OCI-LY1 (cell line): ENCODE results near the gene MYH13.

ENCODE experiments used
- H2AFZ ChIP-seq: fragments of 200-600 bp; sonication (generic), shearing (Covaris generic); 2 replicates; pipeline ENCODE4 v1.6.0; 2014; ENCODE audit warnings: antibody characterized with exemption, mild to moderate bottlenecking, low read length
- H3F3A ChIP-seq: fragments of 200-600 bp; sonication (generic), shearing (Covaris generic); 2 replicates; pipeline ENCODE4 v1.6.0; 2014; ENCODE audit warnings: mild to moderate bottlenecking, antibody characterized with exemption, low read length, moderate library complexity; ENCODE audit not compliant: insufficient read depth
- H3K27ac ChIP-seq: fragments of 200-600 bp; sonication (generic); 2 replicates; pipeline ENCODE4 v1.5.1; 2014; ENCODE audit warnings: low read length, mixed run types, mild to moderate bottlenecking, low read depth; ENCODE audit not compliant: poor library complexity, severe bottlenecking
- H3K27me3 ChIP-seq: fragments of 200-600 bp; sonication (generic); 2 replicates; pipeline ENCODE4 v1.6.0; 2014; ENCODE audit warnings: antibody characterized with exemption, mild to moderate bottlenecking, low read length, moderate library complexity; ENCODE audit not compliant: insufficient read depth
- H3K36me3 ChIP-seq: fragments of 200-600 bp; sonication (generic); 2 replicates; pipeline ENCODE4 v1.6.1; 2014; ENCODE audit warnings: mild to moderate bottlenecking, antibody characterized with exemption, low read length, moderate library complexity, mixed read lengths; ENCODE audit not compliant: insufficient read depth
- H3K4me1 ChIP-seq: fragments of 200-600 bp; sonication (generic); 2 replicates; pipeline ENCODE4 v1.5.1; 2014; ENCODE audit warnings: mild to moderate bottlenecking, low read length, moderate library complexity; ENCODE audit not compliant: insufficient read depth, severe bottlenecking
- H3K4me2 ChIP-seq: fragments of 200-600 bp; sonication (generic), shearing (Covaris generic); 2 replicates; pipeline ENCODE4 v1.6.1; 2014; ENCODE audit warnings: low read length
- H3K4me3 ChIP-seq: fragments of 200-600 bp; sonication (generic); 2 replicates; pipeline ENCODE4 v1.5.1; 2014; ENCODE audit warnings: low read length, low read depth, mild to moderate bottlenecking, mixed read lengths; ENCODE audit not compliant: poor library complexity, severe bottlenecking
- H3K79me2 ChIP-seq: fragments of 200-600 bp; shearing (Covaris generic); 2 replicates; pipeline ENCODE4 v1.6.1; 2016; ENCODE audit warnings: mixed run types, low read length, mixed read lengths; ENCODE audit not compliant: insufficient read depth
- H3K9ac ChIP-seq: fragments of 200-600 bp; sonication (generic), shearing (Covaris generic); 2 replicates; pipeline ENCODE4 v1.6.1; 2014; ENCODE audit warnings: mild to moderate bottlenecking, low read length, mixed read lengths
- H3K9me2 ChIP-seq: fragments of 200-600 bp; sonication (generic), shearing (Covaris generic); 2 replicates; pipeline ENCODE4 v1.6.1; 2014; ENCODE audit warnings: low read depth, mild to moderate bottlenecking, low read length, mixed read lengths
- H3K9me3 ChIP-seq: fragments of 200-600 bp; shearing (Covaris generic); 2 replicates; pipeline ENCODE4 v1.6.1; 2014; ENCODE audit warnings: low read length, mixed read lengths
- H4K20me1 ChIP-seq: fragments of 200-600 bp; sonication (generic), shearing (Covaris generic); 2 replicates; pipeline ENCODE4 v1.6.0; 2016; ENCODE audit warnings: mild to moderate bottlenecking, low read length; ENCODE audit not compliant: insufficient read depth
- EZH2 ChIP-seq: fragments of 200-600 bp; sonication (generic), shearing (Covaris generic); IDR thresholded peaks from 2 replicates; pipeline ENCODE4 v1.8.0; 2017; ENCODE audit warnings: borderline replicate concordance, mixed run types, mild to moderate bottlenecking, antibody characterized with exemption, low read length, moderate library complexity, mixed read lengths
- TF ChIP-seq, protein P1 (sequence below): fragments of 200-600 bp; sonication (generic), shearing (Covaris generic); IDR thresholded peaks from 2 replicates; pipeline ENCODE4 v1.5.1; 2017; ENCODE audit warnings: mild to moderate bottlenecking, antibody characterized with exemption, low read length, moderate library complexity, mixed read lengths

The MYH13 gene

DNA sequence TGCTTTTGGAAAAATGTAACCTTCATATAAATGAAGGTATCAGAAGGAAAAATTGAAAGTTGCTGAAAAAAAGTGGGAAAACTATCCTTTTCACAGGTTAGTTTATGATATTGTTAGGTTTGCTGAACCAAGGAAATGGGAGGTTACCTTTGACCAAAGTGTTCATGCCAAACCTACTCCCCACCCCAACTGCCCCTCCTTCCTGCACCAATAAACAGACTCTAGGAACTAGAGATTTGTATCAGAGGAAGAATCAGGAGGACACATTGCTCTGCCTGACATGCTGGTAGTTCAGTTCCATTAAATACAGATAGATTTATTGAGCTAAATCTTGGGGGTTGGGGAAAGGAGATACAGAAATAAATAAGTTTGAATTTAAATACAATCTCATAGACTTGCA, 30.8 kb upstream of the MYH13 start:
- Histone ChIP-seq H3K9me2 (no peaks in the 10 kb centered on the region), H3K27ac (no peak overlapping the region), H3K27me3 (no peaks in the 10 kb centered on the region), H3K4me1 (no peaks in the 10 kb centered on the region), H3K79me2 (no peaks in the 10 kb centered on the region), H3K9ac (no peak overlapping the region), H3K9me3 (no peaks in the 10 kb centered on the region), H2AFZ (no peak overlapping the region), H3K36me3 (no peaks in the 10 kb centered on the region), H4K20me1 (no peaks in the 10 kb centered on the region), H3F3A (no peaks in the 10 kb centered on the region), H3K4me2 (no peak overlapping the region), H3K4me3 (no peak overlapping the region)
- TF ChIP-seq, protein P1, sequence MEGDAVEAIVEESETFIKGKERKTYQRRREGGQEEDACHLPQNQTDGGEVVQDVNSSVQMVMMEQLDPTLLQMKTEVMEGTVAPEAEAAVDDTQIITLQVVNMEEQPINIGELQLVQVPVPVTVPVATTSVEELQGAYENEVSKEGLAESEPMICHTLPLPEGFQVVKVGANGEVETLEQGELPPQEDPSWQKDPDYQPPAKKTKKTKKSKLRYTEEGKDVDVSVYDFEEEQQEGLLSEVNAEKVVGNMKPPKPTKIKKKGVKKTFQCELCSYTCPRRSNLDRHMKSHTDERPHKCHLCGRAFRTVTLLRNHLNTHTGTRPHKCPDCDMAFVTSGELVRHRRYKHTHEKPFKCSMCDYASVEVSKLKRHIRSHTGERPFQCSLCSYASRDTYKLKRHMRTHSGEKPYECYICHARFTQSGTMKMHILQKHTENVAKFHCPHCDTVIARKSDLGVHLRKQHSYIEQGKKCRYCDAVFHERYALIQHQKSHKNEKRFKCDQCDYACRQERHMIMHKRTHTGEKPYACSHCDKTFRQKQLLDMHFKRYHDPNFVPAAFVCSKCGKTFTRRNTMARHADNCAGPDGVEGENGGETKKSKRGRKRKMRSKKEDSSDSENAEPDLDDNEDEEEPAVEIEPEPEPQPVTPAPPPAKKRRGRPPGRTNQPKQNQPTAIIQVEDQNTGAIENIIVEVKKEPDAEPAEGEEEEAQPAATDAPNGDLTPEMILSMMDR, result no peak

DNA sequence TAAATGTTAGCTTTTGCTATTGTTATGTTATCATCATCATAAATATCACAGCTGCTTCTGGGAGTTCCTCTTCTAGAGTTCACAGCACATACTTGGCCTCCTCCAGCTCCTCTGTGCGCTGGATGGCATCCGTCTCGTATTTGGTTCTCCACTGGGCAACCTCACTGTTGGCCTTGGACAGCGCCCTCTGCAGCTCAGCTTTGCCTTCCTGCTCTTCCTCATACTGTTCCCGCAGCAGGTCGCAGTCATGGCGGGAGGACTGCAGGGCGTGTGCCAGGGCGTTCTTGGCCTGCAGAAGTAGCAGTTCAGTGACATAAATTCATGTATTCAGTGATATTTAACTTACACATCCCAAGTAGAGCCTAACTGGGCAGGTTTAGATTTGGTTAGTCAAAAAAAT, 25.5 kb upstream of the MYH13 start:
- TF ChIP-seq, protein P1, result 0 out of 2 replicates have a peak, but pooled peaks have one; percentile 5
- TF ChIP-seq EZH2, result no peak
- Histone ChIP-seq H3K9me3 (no peaks in the 10 kb centered on the region), H3K4me3 (no peak overlapping the region), H3K79me2 (no peaks in the 10 kb centered on the region), H3K9me2 (no peaks in the 10 kb centered on the region), H4K20me1 (no peaks in the 10 kb centered on the region), H3F3A (no peaks in the 10 kb centered on the region), H3K4me2 (no peak overlapping the region), H3K27me3 (no peaks in the 10 kb centered on the region), H3K36me3 (no peaks in the 10 kb centered on the region), H3K27ac (no peak overlapping the region), H3K9ac (no peak overlapping the region), H2AFZ (no peak overlapping the region), H3K4me1 (no peaks in the 10 kb centered on the region)

DNA sequence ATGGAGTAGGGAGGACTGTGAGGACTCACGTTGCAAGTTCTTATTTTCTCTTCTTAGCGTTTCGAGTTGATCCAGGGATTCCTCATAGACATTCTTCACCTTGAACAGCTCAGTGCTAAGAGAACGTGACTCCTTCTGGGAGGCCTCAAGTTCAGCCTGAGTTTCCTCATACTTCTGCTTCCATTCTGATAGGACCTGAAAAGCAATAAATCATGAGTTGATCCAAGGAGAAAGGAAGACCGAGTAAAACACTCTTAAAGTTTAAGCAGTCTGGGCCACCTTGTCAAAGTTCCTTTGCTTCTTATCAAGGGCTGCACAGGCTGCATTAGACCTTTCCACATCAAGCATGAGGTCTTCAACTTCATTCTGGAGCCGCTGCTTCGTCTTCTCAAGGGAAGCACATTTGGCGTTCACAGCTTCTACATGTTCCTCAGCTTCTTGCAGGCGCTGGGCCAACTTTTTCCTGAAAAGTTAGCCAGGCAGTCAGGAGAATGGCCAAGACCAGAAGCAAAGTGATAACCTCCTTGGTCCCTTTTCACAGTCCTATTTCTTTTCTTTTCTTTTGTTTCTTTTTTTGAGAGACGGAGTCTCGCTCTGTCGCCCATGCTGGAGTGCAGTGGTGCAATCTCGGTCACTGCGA, 23.8 kb upstream of the MYH13 start:
- H3F3A ChIP-seq, result no peaks in the 10 kb centered on the region
- no peaks in the 10 kb centered on the region for H3K36me3 ChIP-seq
- H3K9me3 ChIP-seq, result no peaks in the 10 kb centered on the region
- H3K27ac ChIP-seq, result no peak overlapping the region
- H3K9me2 ChIP-seq, result no peaks in the 10 kb centered on the region
- H3K79me2 ChIP-seq, result no peaks in the 10 kb centered on the region
- no peak for TF ChIP-seq EZH2
- TF ChIP-seq, protein P1, result no peak
- H3K27me3 ChIP-seq, result no peaks in the 10 kb centered on the region
- no peaks in the 10 kb centered on the region for H4K20me1 ChIP-seq
- no peak overlapping the region for H3K9ac ChIP-seq
- H3K4me3 ChIP-seq, result no peak overlapping the region
- H3K4me1 ChIP-seq, result no peaks in the 10 kb centered on the region
- H3K4me2 ChIP-seq, result no peak overlapping the region
- no peak overlapping the region for H2AFZ ChIP-seq
